SIG-M5 treated with dmso at 0.1 percent for 504 hours (cell line): ENCODE results near the gene PYURF.

Source experiments
- DNase-seq: peaks from one replicate; lab custom pipeline; 2025; ENCODE audit not compliant: unreplicated experiment; lab: John Stamatoyannopoulos, UW

PYURF gene

GRCh38 chr4:88514557-88515511, 8.7 kb downstream of the PYURF start:
- DNase-seq, result peak; percentile 9

- DNase-seq, result no peak
These were observed 12.3 kb downstream of the PYURF start for GRCh38 chr4:88511236-88511635.

- DNase-seq, result no peak
These were observed 20.2 kb downstream of the PYURF start for GRCh38 chr4:88503344-88503743.

- no peak for DNase-seq
These were observed 25.6 kb downstream of the PYURF start for GRCh38 chr4:88497859-88498409.

GRCh38 chr4:88489100-88489761, 34.3 kb downstream of the PYURF start:
- no peak for DNase-seq

DNA sequence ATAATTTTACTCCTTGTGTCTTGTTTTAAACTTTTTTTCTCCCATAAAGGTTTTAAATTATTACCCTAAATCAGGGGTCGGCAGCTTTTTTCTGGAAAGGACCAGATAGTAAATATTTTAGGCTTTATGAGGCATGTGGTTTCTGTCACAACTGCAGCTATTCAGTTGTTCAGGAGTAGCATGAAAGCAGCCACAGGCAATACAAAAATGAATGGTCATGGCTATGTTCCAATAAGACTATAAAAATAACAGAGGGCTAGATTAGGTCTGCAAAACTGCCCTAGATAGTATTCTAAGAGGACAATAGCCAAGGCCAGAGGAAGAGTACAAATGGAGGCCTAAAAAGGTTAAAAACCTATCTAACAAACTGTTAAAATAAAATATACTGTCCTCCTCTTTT, 42.0 kb downstream of the PYURF start:
- no peak for DNase-seq

DNA sequence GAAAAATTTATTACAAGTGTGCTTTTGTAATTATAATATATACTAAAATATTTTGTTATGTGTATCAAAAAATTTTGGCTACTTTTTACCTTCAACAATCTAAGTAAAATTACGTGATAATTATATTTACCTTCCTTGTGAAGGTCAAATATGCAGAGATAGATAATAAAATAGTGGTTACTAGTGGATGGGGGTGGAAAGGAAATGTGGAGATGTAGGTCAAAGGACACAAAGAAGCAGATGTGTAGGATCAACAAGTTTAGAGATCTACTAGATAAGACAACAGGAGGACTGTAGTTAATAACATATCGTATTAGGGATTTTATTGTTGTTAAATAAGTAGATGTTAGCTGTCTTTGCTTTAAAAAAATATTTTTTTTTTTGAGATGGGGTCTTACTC, 45.3 kb downstream of the PYURF start:
- no peak for DNase-seq

GRCh38 chr4:88477229-88477860, 46.2 kb downstream of the PYURF start:
- no peak for DNase-seq
